Stomach (tissue), 4 donors: ENCODE results near the gene NOL8.

Source experiments
- POLR2A ChIP-seq, 4 donors: fragments of 450-650 bp; IDR thresholded peaks; one replicate each; pipeline ENCODE4 v1.6.1; 2016; ENCODE audit warnings: antibody characterized with exemption in 4 of 4, control low read depth in 2 of 4, mild to moderate bottlenecking in 1 of 4, moderate library complexity in 1 of 4
- POLR2AphosphoS5 ChIP-seq, 3 donors: sonication (generic); formaldehyde crosslinking; IDR thresholded peaks; one replicate each; pipeline ENCODE4 v1.6.1; 2016; ENCODE audit warnings: antibody characterized with exemption in 3 of 3
- TF ChIP-seq, protein P1 (sequence below), 7 experiments: fragments of 450-650 bp in 4 of 7; fragments of 200-600 bp in 3 of 7; sonication (generic) in 3 of 7; IDR thresholded peaks; one replicate each; pipeline ENCODE4 v1.5.1; 2016 to 2019; ENCODE audit warnings: antibody characterized with exemption in 7 of 7, control low read depth in 2 of 7, mild to moderate bottlenecking in 1 of 7

DNA sequence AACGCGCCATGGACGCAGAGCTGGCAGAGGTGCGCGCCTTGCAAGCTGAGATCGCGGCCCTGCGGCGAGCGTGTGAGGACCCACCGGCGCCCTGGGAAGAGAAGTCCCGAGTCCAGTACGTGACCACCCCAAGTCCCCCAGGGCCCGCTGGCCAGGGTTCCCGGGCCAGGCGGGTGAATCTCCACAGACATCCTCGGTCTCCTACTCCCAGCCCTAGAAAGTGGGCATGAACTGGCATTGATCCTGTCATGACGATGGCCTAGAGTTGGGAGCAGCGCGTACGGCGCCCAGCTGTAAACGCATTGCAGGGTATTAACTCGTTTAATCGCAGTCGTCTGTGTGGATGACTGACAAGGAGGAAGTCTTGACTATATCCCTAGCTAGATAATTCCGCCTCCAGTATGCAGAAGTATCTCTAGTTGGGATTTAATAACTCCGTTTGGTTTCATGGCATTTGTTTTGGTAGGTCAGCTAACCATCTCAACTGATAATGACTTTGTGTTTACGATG lies 896 bp upstream of the NOL8 start:
- TF ChIP-seq POLR2A (IDR thresholded peaks at IDR 0.05) (no peak), POLR2AphosphoS5 (IDR thresholded peaks at IDR 0.05) (no peak)
- TF ChIP-seq, protein P1, sequence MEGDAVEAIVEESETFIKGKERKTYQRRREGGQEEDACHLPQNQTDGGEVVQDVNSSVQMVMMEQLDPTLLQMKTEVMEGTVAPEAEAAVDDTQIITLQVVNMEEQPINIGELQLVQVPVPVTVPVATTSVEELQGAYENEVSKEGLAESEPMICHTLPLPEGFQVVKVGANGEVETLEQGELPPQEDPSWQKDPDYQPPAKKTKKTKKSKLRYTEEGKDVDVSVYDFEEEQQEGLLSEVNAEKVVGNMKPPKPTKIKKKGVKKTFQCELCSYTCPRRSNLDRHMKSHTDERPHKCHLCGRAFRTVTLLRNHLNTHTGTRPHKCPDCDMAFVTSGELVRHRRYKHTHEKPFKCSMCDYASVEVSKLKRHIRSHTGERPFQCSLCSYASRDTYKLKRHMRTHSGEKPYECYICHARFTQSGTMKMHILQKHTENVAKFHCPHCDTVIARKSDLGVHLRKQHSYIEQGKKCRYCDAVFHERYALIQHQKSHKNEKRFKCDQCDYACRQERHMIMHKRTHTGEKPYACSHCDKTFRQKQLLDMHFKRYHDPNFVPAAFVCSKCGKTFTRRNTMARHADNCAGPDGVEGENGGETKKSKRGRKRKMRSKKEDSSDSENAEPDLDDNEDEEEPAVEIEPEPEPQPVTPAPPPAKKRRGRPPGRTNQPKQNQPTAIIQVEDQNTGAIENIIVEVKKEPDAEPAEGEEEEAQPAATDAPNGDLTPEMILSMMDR (IDR thresholded peaks at IDR 0.05), result no peak
